Prostate gland (tissue), 2 donors: Measurements from ENCODE around the gene DCK.

Source experiments
- CTCF ChIP-seq, 4 experiments: fragments of 200-600 bp in 2 of 4; fragments of 450-650 bp in 2 of 4; sonication (generic) in 2 of 4; IDR thresholded peaks; 1 replicate in 3 of 4; 2 replicates in 1 of 4; pipeline ENCODE4 v1.5.1; 2016 to 2019; ENCODE audit warnings: antibody characterized with exemption in 4 of 4, mild to moderate bottlenecking in 2 of 4, moderate library complexity in 2 of 4
- POLR2AphosphoS5 ChIP-seq: sonication (generic); formaldehyde crosslinking; IDR thresholded peaks from one replicate; pipeline ENCODE4 v1.6.1; 2017; ENCODE audit warnings: antibody characterized with exemption

- TF ChIP-seq CTCF (IDR thresholded peaks at IDR 0.05): peak in 1 of 4 experiments; percentile 19
- no peak for TF ChIP-seq POLR2AphosphoS5
Measured at GRCh38 chr4:70997546-70997945, 4.1 kb downstream of the DCK start.
